Left lung (tissue), 10 donors: ENCODE results near the gene SCNN1G. TPM values are rescaled to one million over a fixed set of nuclear protein-coding genes. Genes with fewer than 3 reads are reported as not detected.

Experiments
- ATAC-seq: fragments of 200-7000 bp; cut with Tn5 transposase; one replicate; pipeline ENCODE4 v1.9.1; 2020; ENCODE audit warnings: moderate library complexity
- DNase-seq, 4 donors: peaks; one replicate each; pipeline ENCODE4 v3.0.0-alpha.2; 2013 to 2020
- H3K27ac ChIP-seq, 2 donors: fragments of 200-600 bp; sonication (generic) in 1 of 2; one replicate each; pipeline versions ENCODE4 v1.5.0 to v1.8.0; 2020 to 2021
- H3K27me3 ChIP-seq, 2 donors: fragments of 200-600 bp; sonication (generic) in 1 of 2; one replicate each; pipeline versions ENCODE4 v1.5.0 to v1.8.0; 2020 to 2021
- H3K36me3 ChIP-seq, 2 donors: fragments of 200-600 bp; sonication (generic) in 1 of 2; one replicate each; pipeline versions ENCODE4 v1.5.0 to v1.8.0; 2020 to 2021
- H3K4me1 ChIP-seq, 2 donors: fragments of 200-600 bp; one replicate each; pipeline ENCODE4 v1.8.0; 2021
- H3K4me3 ChIP-seq, 2 donors: fragments of 200-600 bp; sonication (generic) in 1 of 2; one replicate each; pipeline versions ENCODE4 v1.5.0 to v1.8.0; 2020 to 2021; ENCODE audit warnings: mild to moderate bottlenecking in 1 of 2
- H3K9me3 ChIP-seq, 2 donors: fragments of 200-600 bp; sonication (generic) in 1 of 2; one replicate each; pipeline versions ENCODE4 v1.5.0 to v1.8.0; 2020 to 2021
- intact Hi-C, 2 donors: fragments of 100-400 bp; cut with DNase I; formaldehyde crosslinking; loops; one replicate each; pipeline versions ENCODE4 v1.11.2 to v1.14.2; 2022
- polyA plus RNA-seq, 6 donors: library from polyadenylated mRNA; unstranded; fragments of 120-200 nt; gene quantifications; one replicate each; pipeline ENCODE4 v1.2.1, GENCODE V29; 2013; ENCODE audit not compliant: insufficient read length in 6 of 6
- total RNA-seq, 2 donors: library from RNA; stranded (reverse); fragmentation: NEBNext Ultra II Directional; extraction: Animal tissue kit (Norgen Biotek cat#: 25700); gene quantifications; one replicate each; pipeline ENCODE4 v1.2.1, GENCODE V29; 2021
- TF ChIP-seq, protein P1 (sequence below), 2 donors: fragments of 200-600 bp; sonication (generic) in 1 of 2; IDR thresholded peaks; one replicate each; pipeline versions ENCODE4 v1.5.0 to v1.8.0; 2021; ENCODE audit warnings: antibody characterized with exemption in 2 of 2
- donor health status: DM: no; HTN: yes; CAD: no.
- donor health status: DM: no; HTN: no; CAD: no.

Gene SCNN1G
- total and polyA plus RNA-seq, 8 donors: 3.8 to 7.8 (median 4.6) TPM

DNA sequence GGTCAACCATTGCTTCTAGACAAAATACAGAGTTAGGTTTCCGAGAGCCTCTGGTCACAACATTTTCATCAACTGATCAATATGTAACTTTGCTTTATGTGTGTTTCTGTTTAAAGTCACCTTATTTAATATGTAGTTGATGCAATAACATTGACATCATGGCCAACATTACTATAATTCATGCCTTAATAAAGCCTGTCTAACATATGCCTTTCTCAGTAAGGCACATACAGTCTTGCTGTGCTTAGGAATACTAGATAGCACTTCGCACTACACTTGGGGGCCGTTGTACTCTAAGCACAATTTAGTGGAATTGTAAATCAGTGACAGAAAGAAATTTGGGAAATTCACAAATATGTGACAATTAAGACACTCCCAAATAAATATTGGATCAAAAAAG, 9.6 kb upstream of the SCNN1G start:
- ATAC-seq (no peak), DNase-seq (no peak)
- Histone ChIP-seq H3K4me1 (no peaks in the 10 kb centered on the region), H3K36me3 (no peaks in the 10 kb centered on the region), H3K4me3 (no peak overlapping the region), H3K9me3 (no peaks in the 10 kb centered on the region), H3K27me3 (peaks cover 0 to 13% of the 10 kb centered on the region in 2 donors), H3K27ac (no peak overlapping the region)
- intact Hi-C loops: no loop called here
- TF ChIP-seq, protein P1, sequence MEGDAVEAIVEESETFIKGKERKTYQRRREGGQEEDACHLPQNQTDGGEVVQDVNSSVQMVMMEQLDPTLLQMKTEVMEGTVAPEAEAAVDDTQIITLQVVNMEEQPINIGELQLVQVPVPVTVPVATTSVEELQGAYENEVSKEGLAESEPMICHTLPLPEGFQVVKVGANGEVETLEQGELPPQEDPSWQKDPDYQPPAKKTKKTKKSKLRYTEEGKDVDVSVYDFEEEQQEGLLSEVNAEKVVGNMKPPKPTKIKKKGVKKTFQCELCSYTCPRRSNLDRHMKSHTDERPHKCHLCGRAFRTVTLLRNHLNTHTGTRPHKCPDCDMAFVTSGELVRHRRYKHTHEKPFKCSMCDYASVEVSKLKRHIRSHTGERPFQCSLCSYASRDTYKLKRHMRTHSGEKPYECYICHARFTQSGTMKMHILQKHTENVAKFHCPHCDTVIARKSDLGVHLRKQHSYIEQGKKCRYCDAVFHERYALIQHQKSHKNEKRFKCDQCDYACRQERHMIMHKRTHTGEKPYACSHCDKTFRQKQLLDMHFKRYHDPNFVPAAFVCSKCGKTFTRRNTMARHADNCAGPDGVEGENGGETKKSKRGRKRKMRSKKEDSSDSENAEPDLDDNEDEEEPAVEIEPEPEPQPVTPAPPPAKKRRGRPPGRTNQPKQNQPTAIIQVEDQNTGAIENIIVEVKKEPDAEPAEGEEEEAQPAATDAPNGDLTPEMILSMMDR (IDR thresholded peaks at IDR 0.05): no peak

DNA sequence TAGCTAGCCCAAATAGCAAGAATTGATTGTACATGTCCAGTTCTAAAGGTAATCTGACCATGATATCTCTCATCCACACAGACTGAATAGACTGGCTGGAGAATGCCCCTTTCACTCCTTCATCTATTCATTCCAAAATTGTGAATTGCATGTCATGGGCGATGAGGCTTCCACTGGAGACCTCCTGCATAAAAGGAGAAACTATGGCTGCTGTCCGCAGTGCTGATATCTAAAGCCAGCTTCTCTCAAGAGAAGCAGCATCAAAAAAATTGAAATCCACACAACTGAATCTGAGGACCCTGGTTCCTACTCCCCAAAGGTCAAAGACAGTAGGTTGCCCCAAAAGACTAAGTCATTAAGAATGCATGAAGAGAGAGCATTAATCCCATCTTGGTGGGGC, 7.9 kb upstream of the SCNN1G start:
- Histone ChIP-seq H3K36me3 (no peaks in the 10 kb centered on the region), H3K27me3 (peaks cover 0 to 22% of the 10 kb centered on the region in 2 donors), H3K4me1 (no peaks in the 10 kb centered on the region), H3K9me3 (no peaks in the 10 kb centered on the region), H3K27ac (no peak overlapping the region), H3K4me3 (no peak overlapping the region)
- ATAC-seq: no peak
- intact Hi-C loops: no loop called here
- DNase-seq: no peak
- TF ChIP-seq, protein P1 (IDR thresholded peaks at IDR 0.05): no peak

DNA sequence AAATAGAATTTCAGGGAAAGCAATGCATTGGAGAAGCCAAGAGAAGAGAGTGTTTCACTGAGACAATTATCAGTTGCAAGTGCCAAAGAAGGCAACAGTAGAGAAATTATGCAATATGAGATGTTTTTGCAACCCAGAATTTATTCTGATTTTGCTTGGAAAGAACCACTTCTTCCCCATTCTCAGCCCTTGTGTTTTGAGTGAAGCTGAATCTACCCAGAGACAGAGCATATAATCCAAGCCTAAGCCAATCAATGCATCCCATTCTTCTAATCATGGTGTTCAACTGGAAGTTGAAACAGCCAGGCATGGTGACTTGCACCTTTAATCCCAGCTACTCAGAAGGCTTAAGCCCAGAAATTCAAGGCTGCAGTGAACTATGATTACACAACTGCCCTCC, 6.9 kb upstream of the SCNN1G start:
- Histone ChIP-seq H3K27me3 (peaks cover 0 to 28% of the 10 kb centered on the region in 2 donors), H3K4me3 (no peak overlapping the region), H3K27ac (no peak overlapping the region), H3K9me3 (no peaks in the 10 kb centered on the region), H3K4me1 (no peaks in the 10 kb centered on the region), H3K36me3 (no peaks in the 10 kb centered on the region)
- no peak for DNase-seq
- intact Hi-C loops: no loop called here
- TF ChIP-seq, protein P1 (IDR thresholded peaks at IDR 0.05): no peak
- no peak for ATAC-seq

DNA sequence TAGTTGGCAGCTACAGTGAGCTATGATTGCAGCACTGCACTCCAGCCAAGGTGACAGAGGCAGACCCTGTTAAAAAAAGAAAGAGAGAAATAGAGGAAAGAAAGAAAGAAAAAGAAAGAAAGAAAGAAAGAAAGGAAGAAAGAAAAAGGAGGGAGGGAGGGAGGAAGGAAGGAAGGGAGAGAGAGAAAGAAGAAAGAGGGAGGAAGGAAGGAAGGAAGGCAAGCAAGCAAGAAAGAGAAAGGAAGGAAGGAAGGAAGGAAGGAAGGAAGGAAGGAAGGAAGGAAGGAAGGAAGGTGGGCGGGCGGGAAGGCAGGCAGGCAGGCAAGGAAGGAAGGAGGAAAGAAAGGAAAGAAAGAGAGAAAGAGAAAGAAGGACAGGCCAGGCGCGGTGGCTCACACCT, 1.0 kb upstream of the SCNN1G start:
- TF ChIP-seq, protein P1 (IDR thresholded peaks at IDR 0.05): no peak
- Histone ChIP-seq H3K27me3 (peaks cover 20 to 76% of the 10 kb centered on the region in 2 donors), H3K27ac (no peak overlapping the region), H3K36me3 (no peaks in the 10 kb centered on the region), H3K9me3 (no peaks in the 10 kb centered on the region), H3K4me3 (no peak overlapping the region), H3K4me1 (peaks cover 5 to 12% of the 10 kb centered on the region in 2 donors)
- no peak for DNase-seq
- ATAC-seq: no peak
- intact Hi-C loops: loop anchor here (10.0 kb wide), 1 partner anchor 253 kb away; no protein-coding TSS in a partner anchor

DNA sequence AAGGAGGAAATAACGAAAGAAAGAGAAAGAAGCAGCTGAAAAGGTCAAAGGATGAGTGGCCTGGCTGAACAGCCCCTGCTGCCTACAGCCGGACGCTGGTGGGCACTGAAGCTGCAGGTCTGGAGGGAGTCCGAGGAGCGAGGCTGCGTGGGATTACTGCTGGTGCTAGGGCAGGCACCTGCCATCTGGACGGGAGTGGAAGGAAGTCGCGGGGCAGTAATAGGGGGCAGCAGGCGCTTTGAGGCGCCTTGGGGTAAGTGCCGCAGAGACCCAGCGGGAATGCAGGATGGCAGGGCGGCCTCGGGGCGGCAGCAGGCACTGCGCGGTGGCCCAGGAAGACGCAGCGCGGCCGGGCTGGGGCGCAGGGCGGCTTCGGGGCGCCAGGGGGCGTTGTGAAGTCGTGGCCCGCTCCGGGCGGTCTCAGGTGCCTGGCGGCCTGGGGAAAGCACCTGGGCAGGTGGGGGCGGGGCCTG, 303 bp upstream of the SCNN1G start:
- TF ChIP-seq, protein P1 (IDR thresholded peaks at IDR 0.05): peak; percentile 94 to 95
- intact Hi-C loops: loop anchor here (10.0 kb wide), 1 partner anchor 253 kb away; no protein-coding TSS in a partner anchor
- DNase-seq (peak; percentile 59 to 93 (median 80)), ATAC-seq (peak; percentile 99)
- no peak overlapping the region for H3K27ac ChIP-seq
- H3K9me3 ChIP-seq: no peaks in the 10 kb centered on the region
- H3K27me3 ChIP-seq: peaks cover 20 to 77% of the 10 kb centered on the region in 2 donors
- peak overlapping the region; percentile 35 to 54 for H3K4me3 ChIP-seq
- H3K4me1 ChIP-seq: peaks cover 5 to 12% of the 10 kb centered on the region in 2 donors
- H3K36me3 ChIP-seq: no peaks in the 10 kb centered on the region
